OCI-M2 (cell line): ENCODE data around the gene TMEM132E.

Source experiments
- DNase-seq: peaks from one replicate; lab custom pipeline; 2025; ENCODE audit not compliant: unreplicated experiment; lab: John Stamatoyannopoulos, UW

Gene TMEM132E

GRCh38 chr17:34592002-34592401, 12.6 kb downstream of the TMEM132E start:
- DNase-seq: no peak

GRCh38 chr17:34596920-34597319, 17.5 kb downstream of the TMEM132E start:
- no peak for DNase-seq

- no peak for DNase-seq
These were observed 18.9 kb downstream of the TMEM132E start for GRCh38 chr17:34598161-34598776.

- DNase-seq: no peak
These were observed 22.0 kb downstream of the TMEM132E start for GRCh38 chr17:34601416-34601815.

- DNase-seq: no peak
These were observed 24.6 kb downstream of the TMEM132E start for GRCh38 chr17:34603974-34604373.

GRCh38 chr17:34606763-34607162, 27.4 kb downstream of the TMEM132E start:
- DNase-seq: no peak

GRCh38 chr17:34607917-34608316, 28.5 kb downstream of the TMEM132E start:
- DNase-seq: no peak

- no peak for DNase-seq
These were observed 29.8 kb downstream of the TMEM132E start for GRCh38 chr17:34609210-34609609.

- DNase-seq: no peak
These were observed 30.7 kb downstream of the TMEM132E start for GRCh38 chr17:34610039-34610438.

GRCh38 chr17:34610506-34610905, 31.1 kb downstream of the TMEM132E start:
- no peak for DNase-seq

GRCh38 chr17:34613064-34614019, 34.0 kb downstream of the TMEM132E start:
- DNase-seq: no peak

- DNase-seq: no peak
These were observed 35.3 kb downstream of the TMEM132E start for GRCh38 chr17:34614698-34615097.

GRCh38 chr17:34615326-34615725, 35.9 kb downstream of the TMEM132E start:
- DNase-seq: no peak

GRCh38 chr17:34616148-34616547, 36.8 kb downstream of the TMEM132E start:
- DNase-seq: no peak

- no peak for DNase-seq
These were observed 38.0 kb downstream of the TMEM132E start for GRCh38 chr17:34617398-34617797.

- DNase-seq: no peak
These were observed 40.4 kb downstream of the TMEM132E start for GRCh38 chr17:34619687-34620217.

- no peak for DNase-seq
These were observed 41.1 kb downstream of the TMEM132E start for GRCh38 chr17:34620458-34620857.

GRCh38 chr17:34622862-34623623, 43.7 kb downstream of the TMEM132E start:
- no peak for DNase-seq

- no peak for DNase-seq
These were observed 44.7 kb downstream of the TMEM132E start for GRCh38 chr17:34623856-34624766.

- DNase-seq: no peak
These were observed 45.5 kb downstream of the TMEM132E start for GRCh38 chr17:34624767-34625383.
